Liver (tissue), 9 donors: ENCODE measurements around the gene BRF1. TPM values are rescaled to one million over a fixed set of nuclear protein-coding genes. Genes with fewer than 3 reads are reported as not detected.

Source experiments
- DNase-seq: peaks from one replicate; pipeline ENCODE4 v3.0.0-alpha.2; 2017; ENCODE audit warnings: low spot score
- H3K27ac ChIP-seq, 2 donors: one replicate each; pipeline ENCODE4 v1.7.0; 2013; ENCODE audit warnings: inconsistent platforms in 2 of 2, low read length in 2 of 2, control low read depth in 1 of 2, low read depth in 1 of 2, mild to moderate bottlenecking in 1 of 2
- H3K27me3 ChIP-seq, 4 donors: one replicate each; pipeline versions ENCODE4 v1.6.1 to v1.7.0; 2013; ENCODE audit warnings: low read length in 3 of 4, inconsistent platforms in 1 of 4, mild to moderate bottlenecking in 1 of 4, moderate library complexity in 1 of 4; ENCODE audit not compliant: control insufficient read depth in 4 of 4, insufficient read depth in 4 of 4
- H3K36me3 ChIP-seq, 4 donors: one replicate each; pipeline versions ENCODE4 v1.6.1 to v1.7.0; 2013; ENCODE audit warnings: low read length in 3 of 4, mild to moderate bottlenecking in 3 of 4, low read depth in 1 of 4, moderate library complexity in 1 of 4; ENCODE audit not compliant: control insufficient read depth in 4 of 4, insufficient read depth in 3 of 4
- H3K4me1 ChIP-seq, 4 donors: one replicate each; pipeline versions ENCODE4 v1.6.1 to v1.7.0; 2013; ENCODE audit warnings: low read length in 3 of 4, mild to moderate bottlenecking in 3 of 4, moderate library complexity in 1 of 4; ENCODE audit not compliant: control insufficient read depth in 4 of 4, insufficient read depth in 4 of 4
- H3K4me3 ChIP-seq, 3 donors: one replicate each; pipeline versions ENCODE4 v1.6.1 to v1.7.0; 2013; ENCODE audit warnings: low read length in 3 of 3, control low read depth in 1 of 3, low read depth in 1 of 3, mild to moderate bottlenecking in 1 of 3
- H3K9ac ChIP-seq, 2 donors: one replicate each; pipeline ENCODE4 v1.7.0; 2013; ENCODE audit warnings: low read length in 2 of 2, mild to moderate bottlenecking in 2 of 2, moderate library complexity in 2 of 2, control low read depth in 1 of 2, low read depth in 1 of 2
- H3K9me3 ChIP-seq, 4 donors: one replicate each; pipeline versions ENCODE4 v1.6.1 to v1.7.0; 2013; ENCODE audit warnings: low read length in 3 of 4; ENCODE audit not compliant: control insufficient read depth in 4 of 4
- ATF3 ChIP-seq: IDR thresholded peaks from 2 replicates; pipeline ENCODE4 v1.6.1; 2016; ENCODE audit warnings: antibody characterized with exemption
- FOXA1 ChIP-seq: IDR thresholded peaks from 2 replicates; pipeline ENCODE4 v1.6.1; 2016; ENCODE audit warnings: antibody characterized with exemption
- FOXA2 ChIP-seq: IDR thresholded peaks from 2 replicates; pipeline ENCODE4 v1.6.1; 2016; ENCODE audit warnings: antibody characterized with exemption
- GABPA ChIP-seq, 2 donors: IDR thresholded peaks in 1 of 2; conservative IDR thresholded peaks in 1 of 2; 2 replicates each; pipeline ENCODE4 v1.6.1; 2016; ENCODE audit warnings: antibody characterized with exemption in 2 of 2, mild to moderate bottlenecking in 1 of 2, moderate library complexity in 1 of 2
- HNF4G ChIP-seq: IDR thresholded peaks from 2 replicates; pipeline ENCODE4 v1.6.1; 2016; ENCODE audit warnings: antibody characterized with exemption
- JUND ChIP-seq, 2 donors: IDR thresholded peaks; 2 replicates each; pipeline ENCODE4 v1.6.1; 2016; ENCODE audit warnings: antibody characterized with exemption in 2 of 2
- MAX ChIP-seq: IDR thresholded peaks from 2 replicates; pipeline ENCODE4 v1.6.1; 2016; ENCODE audit warnings: antibody characterized with exemption
- NR2F2 ChIP-seq: IDR thresholded peaks from 2 replicates; pipeline ENCODE4 v1.6.1; 2016; ENCODE audit warnings: antibody characterized with exemption
- REST ChIP-seq: IDR thresholded peaks from 2 replicates; pipeline ENCODE4 v1.6.1; 2016; ENCODE audit warnings: antibody characterized with exemption, mild to moderate bottlenecking
- RXRA ChIP-seq, 2 donors: IDR thresholded peaks; 2 replicates each; pipeline ENCODE4 v1.6.1; 2017 to 2018; ENCODE audit warnings: antibody characterized with exemption in 2 of 2, mild to moderate bottlenecking in 1 of 2
- TAF1 ChIP-seq: conservative IDR thresholded peaks from 2 replicates; pipeline ENCODE4 v1.6.1; 2016; ENCODE audit warnings: antibody characterized with exemption, mild to moderate bottlenecking
- ZBTB33 ChIP-seq: IDR thresholded peaks from 2 replicates; pipeline ENCODE4 v1.6.1; 2016; ENCODE audit warnings: antibody characterized with exemption
- WGBS: extraction: QIAGEN DNeasy Blood & Tissue Kit; methylation state at CpG from one replicate; pipeline ENCODE4 v1.1.7; 2013; 5-methylcytosine and 5-hydroxymethylcytosine counted together
- polyA plus RNA-seq, 2 donors: library from polyadenylated mRNA; stranded (reverse) in 1 of 2; unstranded in 1 of 2; fragments of 200-250 nt in 1 of 2; fragments of >200 nt in 1 of 2; fragmentation: Nextera tagmentation in 1 of 2; extraction: Ambion mirVana in 1 of 2; gene quantifications; one replicate each; pipeline versions ENCODE4 v1.2.1 to v1.2.3, GENCODE V29; 2013 to 2015
- total RNA-seq, 2 donors: library from RNA; depleted of rRNA; stranded (reverse); fragments of >200 nt; gene quantifications; one replicate each; pipeline ENCODE4 v1.2.3, GENCODE V29; 2014
- donor health status: healthy.
- donor health status: healthy.
- donor health status: healthy.
- donor health status: healthy.
- donor health status: healthy.

The BRF1 gene
- total and polyA plus RNA-seq, 4 donors: 4.6 to 24.1 (median 10.6) TPM

- TF ChIP-seq FOXA2: no peak
- TF ChIP-seq MAX: no peak
Observed at GRCh38 chr14:105196265-105196960, 104.4 kb downstream of the BRF1 start (continued).

GRCh38 chr14:105195522-105196264, 105.1 kb downstream of the BRF1 start:
- H3K9ac ChIP-seq: no peak overlapping the region

GRCh38 chr14:105195051-105195450, 105.8 kb downstream of the BRF1 start:
- TF ChIP-seq REST (no peak), HNF4G (no peak), FOXA2 (no peak), ZBTB33 (no peak), GABPA (IDR thresholded peaks at IDR 0.05 in 1 of 2, conservative IDR thresholded peaks at IDR 0.05 in 1 of 2) (no peak), ATF3 (no peak), TAF1 (no peak)
- no peak overlapping the region for H3K4me3 ChIP-seq
- WGBS: 80% methylated on average over 10 of the region's 10 CpGs
- H3K4me1 ChIP-seq: peaks cover 0 to 5% (median 3%) of the 10 kb centered on the region in 4 donors
- H3K9me3 ChIP-seq: no peaks in the 10 kb centered on the region
- H3K9ac ChIP-seq: no peak overlapping the region
- H3K36me3 ChIP-seq: no peaks in the 10 kb centered on the region
- no peak for DNase-seq
- no peak overlapping the region for H3K27ac ChIP-seq
- H3K27me3 ChIP-seq: peaks cover 0 to 8% (median 0%) of the 10 kb centered on the region in 4 donors

More at GRCh38 chr14:105195522-105196264, 105.1 kb downstream of the BRF1 start:
- Histone ChIP-seq H3K36me3 (no peaks in the 10 kb centered on the region), H3K27ac (peak overlapping the region in 1 of 2 donors; percentile 37), H3K4me3 (no peak overlapping the region), H3K9me3 (no peaks in the 10 kb centered on the region), H3K27me3 (peaks cover 0 to 6% (median 0%) of the 10 kb centered on the region in 4 donors), H3K4me1 (peaks cover 0 to 5% (median 3%) of the 10 kb centered on the region in 4 donors)
- no peak for DNase-seq
- TF ChIP-seq FOXA1: no peak
- TF ChIP-seq JUND (IDR thresholded peaks at IDR 0.05): no peak
- no peak for TF ChIP-seq GABPA (IDR thresholded peaks at IDR 0.05 in 1 of 2, conservative IDR thresholded peaks at IDR 0.05 in 1 of 2)
- TF ChIP-seq HNF4G: no peak
- no peak for TF ChIP-seq NR2F2
- no peak for TF ChIP-seq REST
- no peak for TF ChIP-seq RXRA (IDR thresholded peaks at IDR 0.05)
- WGBS: 28% methylated on average over 25 of the region's 25 CpGs
